Muscle of leg (tissue), 11 donors: Measurements from ENCODE around the gene ZC3H12A. TPM values are rescaled to one million over a fixed set of nuclear protein-coding genes. Genes with fewer than 3 reads are reported as not detected.

Source experiments
- DNase-seq: peaks from one replicate; pipeline ENCODE4 v3.0.0; 2013
- H3K27ac ChIP-seq: one replicate; pipeline ENCODE4 v1.5.1; 2013; ENCODE audit warnings: mild to moderate bottlenecking, low read length, control low read depth
- H3K27me3 ChIP-seq: one replicate; pipeline ENCODE4 v1.6.1; 2013; ENCODE audit warnings: low read length; ENCODE audit not compliant: control insufficient read depth, insufficient read depth
- H3K36me3 ChIP-seq: one replicate; pipeline ENCODE4 v1.6.1; 2013; ENCODE audit warnings: low read length; ENCODE audit not compliant: control insufficient read depth, insufficient read depth
- H3K4me1 ChIP-seq: one replicate; pipeline ENCODE4 v1.6.1; 2013; ENCODE audit warnings: low read length; ENCODE audit not compliant: control insufficient read depth, insufficient read depth
- H3K4me3 ChIP-seq: one replicate; pipeline ENCODE4 v1.5.1; 2013; ENCODE audit warnings: low read length, control low read depth
- H3K9me3 ChIP-seq: replicated peaks from 2 replicates; pipeline ENCODE4 v1.6.1; 2013; ENCODE audit warnings: low read depth, low read length; ENCODE audit not compliant: control insufficient read depth
- WGBS: methylation state at CpG from one replicate; pipeline ENCODE4 v1.1.5; 2013; ENCODE audit warnings: missing lambda C conversion rate; ENCODE audit not compliant: insufficient coverage; 5-methylcytosine and 5-hydroxymethylcytosine counted together
- polyA plus RNA-seq, 8 donors: library from polyadenylated mRNA; unstranded; fragments of 120-200 nt; gene quantifications; one replicate each; pipeline versions ENCODE4 v1.2.1 to v1.2.3, GENCODE V29; 2013; ENCODE audit warnings: inconsistent platforms in 1 of 8, low replicate concordance in 1 of 8; ENCODE audit not compliant: insufficient read length in 8 of 8, insufficient read depth in 1 of 8
- total RNA-seq: library from RNA; stranded (reverse); fragments of 120-200 nt; gene quantifications from one replicate; pipeline ENCODE4 v1.2.4, GENCODE V29; 2013

Gene ZC3H12A
- total and polyA plus RNA-seq, 9 donors = 0.59 to 2.1 (median 1.1) TPM

GRCh38 chr1:37471345-37472231 is 2.8 kb upstream of the ZC3H12A start:
- no peaks in the 10 kb centered on the region for H3K9me3 ChIP-seq
- no peak overlapping the region for H3K4me3 ChIP-seq
- peaks cover 42% of the 10 kb centered on the region for H3K4me1 ChIP-seq
- H3K27ac ChIP-seq = peak overlapping the region; percentile 9
- peak; percentile 65 for DNase-seq
- no peaks in the 10 kb centered on the region for H3K27me3 ChIP-seq
- peaks cover 8% of the 10 kb centered on the region for H3K36me3 ChIP-seq
- 17% methylated on average over 11 of the region's 13 CpGs for WGBS

GRCh38 chr1:37472281-37472680 is 2.1 kb upstream of the ZC3H12A start:
- no peak overlapping the region for H3K27ac ChIP-seq
- H3K4me3 ChIP-seq = no peak overlapping the region
- DNase-seq = no peak
- H3K9me3 ChIP-seq = no peaks in the 10 kb centered on the region
- peaks cover 49% of the 10 kb centered on the region for H3K4me1 ChIP-seq
- peaks cover 8% of the 10 kb centered on the region for H3K36me3 ChIP-seq
- 53% methylated on average over 4 of the region's 7 CpGs for WGBS
- no peaks in the 10 kb centered on the region for H3K27me3 ChIP-seq

DNA sequence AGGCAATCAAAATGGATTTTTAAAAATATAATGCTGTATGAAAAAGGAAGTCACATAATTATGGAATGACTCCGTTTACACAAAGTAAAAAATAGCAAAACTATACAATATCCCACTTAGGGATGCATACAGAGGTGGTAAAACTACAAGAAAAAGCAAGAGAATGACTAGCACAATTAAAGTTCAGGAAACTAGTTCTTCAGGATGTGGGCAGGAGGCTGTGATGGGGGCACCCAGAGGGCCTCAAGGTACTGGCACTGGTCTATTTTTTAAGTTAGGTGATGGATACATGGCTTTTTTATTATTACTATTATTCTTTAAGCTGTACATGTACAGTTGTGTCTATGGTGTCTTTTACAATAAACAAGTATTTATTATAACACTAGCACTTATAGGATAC is 1.4 kb upstream of the ZC3H12A start:
- no peak overlapping the region for H3K27ac ChIP-seq
- H3K4me1 ChIP-seq = peaks cover 55% of the 10 kb centered on the region
- H3K4me3 ChIP-seq = no peak overlapping the region

DNA sequence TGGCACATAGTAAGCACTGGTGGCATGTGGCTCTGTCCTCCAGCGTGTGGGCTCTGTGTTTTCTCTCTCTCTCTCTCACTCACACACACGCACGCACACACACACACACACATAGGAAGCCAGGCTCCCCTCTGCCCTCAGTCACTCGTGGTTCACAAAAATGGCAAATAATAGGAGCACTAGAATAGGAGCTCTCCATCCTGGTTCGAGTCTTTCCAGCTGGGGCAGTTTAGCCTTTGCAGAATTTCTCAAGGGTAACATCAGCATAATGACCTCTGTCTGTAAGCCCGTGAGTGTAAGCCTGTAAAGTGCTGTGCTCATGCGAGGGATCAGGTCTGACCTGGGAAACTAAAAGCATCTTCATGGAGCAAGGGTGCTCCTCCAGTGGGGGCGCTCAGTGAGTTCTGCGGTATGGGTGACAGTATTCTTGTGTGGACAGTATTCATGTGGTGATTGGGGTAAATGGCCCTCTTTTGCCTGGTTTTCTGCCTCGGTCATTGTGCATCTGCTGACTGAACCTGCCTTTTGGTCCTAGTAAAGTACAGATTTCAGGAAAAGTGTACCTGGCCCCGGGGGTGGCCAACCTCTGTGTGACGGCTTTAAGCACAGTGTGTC is 842 bp upstream of the ZC3H12A start:
- H3K36me3 ChIP-seq = peaks cover 21% of the 10 kb centered on the region
- H3K27me3 ChIP-seq = no peaks in the 10 kb centered on the region
- 35% methylated on average over 11 of the region's 12 CpGs for WGBS
- DNase-seq = no peak
- H3K4me3 ChIP-seq = peak overlapping the region; percentile 68
- peaks cover 56% of the 10 kb centered on the region for H3K4me1 ChIP-seq
- H3K9me3 ChIP-seq = no peaks in the 10 kb centered on the region
- H3K27ac ChIP-seq = no peak overlapping the region

More for the DNA sequence above, 1.4 kb upstream of the ZC3H12A start:
- WGBS = no CpG with 5 or more reads among the region's 1 CpG
- no peak for DNase-seq
- Histone ChIP-seq H3K27me3 (no peaks in the 10 kb centered on the region), H3K36me3 (peaks cover 15% of the 10 kb centered on the region), H3K9me3 (no peaks in the 10 kb centered on the region)

GRCh38 chr1:37474697-37475379 is 458 bp downstream of the ZC3H12A start:
- H3K9me3 ChIP-seq = no peaks in the 10 kb centered on the region
- peak; percentile 39 for DNase-seq
- H3K27ac ChIP-seq = no peak overlapping the region
- no peaks in the 10 kb centered on the region for H3K27me3 ChIP-seq
- peaks cover 63% of the 10 kb centered on the region for H3K4me1 ChIP-seq
- H3K36me3 ChIP-seq = peaks cover 21% of the 10 kb centered on the region
- 6% methylated on average over 22 of the region's 38 CpGs for WGBS
- H3K4me3 ChIP-seq = peak overlapping the region; percentile 68

DNA sequence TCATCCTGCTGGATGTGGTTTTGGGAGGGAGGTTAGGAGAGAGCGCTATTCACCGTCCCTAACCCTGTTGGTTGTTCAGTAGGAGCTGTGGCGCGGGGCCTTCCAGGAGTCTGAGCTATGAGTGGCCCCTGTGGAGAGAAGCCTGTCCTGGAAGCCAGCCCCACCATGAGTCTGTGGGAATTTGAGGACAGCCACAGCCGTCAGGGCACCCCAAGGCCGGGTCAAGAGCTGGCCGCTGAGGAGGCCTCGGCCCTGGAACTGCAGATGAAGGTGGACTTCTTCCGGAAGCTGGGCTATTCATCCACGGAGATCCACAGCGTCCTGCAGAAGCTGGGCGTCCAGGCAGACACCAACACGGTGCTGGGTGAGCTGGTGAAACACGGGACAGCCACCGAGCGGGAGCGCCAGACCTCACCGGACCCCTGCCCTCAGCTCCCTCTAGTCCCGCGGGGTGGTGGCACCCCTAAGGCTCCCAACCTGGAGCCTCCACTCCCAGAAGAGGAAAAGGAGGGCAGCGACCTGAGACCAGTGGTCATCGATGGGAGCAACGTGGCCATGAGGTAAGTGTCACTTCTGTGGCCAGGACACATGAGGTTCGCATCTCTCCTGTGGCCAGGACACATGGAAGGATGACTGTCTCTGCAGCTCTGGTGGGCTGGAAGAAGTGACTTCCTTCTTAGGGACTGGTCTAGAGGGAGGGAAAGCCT is 1.2 kb downstream of the ZC3H12A start:
- no peaks in the 10 kb centered on the region for H3K27me3 ChIP-seq
- peak overlapping the region; percentile 68 for H3K4me3 ChIP-seq
- H3K27ac ChIP-seq = no peak overlapping the region
- H3K9me3 ChIP-seq = no peaks in the 10 kb centered on the region
- DNase-seq = no peak
- 92% methylated on average over 20 of the region's 24 CpGs for WGBS
- H3K4me1 ChIP-seq = peaks cover 68% of the 10 kb centered on the region
- peaks cover 28% of the 10 kb centered on the region for H3K36me3 ChIP-seq

- peaks cover 68% of the 10 kb centered on the region for H3K4me1 ChIP-seq
- no peak for DNase-seq
- peaks cover 33% of the 10 kb centered on the region for H3K36me3 ChIP-seq
Observed at GRCh38 chr1:37476087-37476452, 1.7 kb downstream of the ZC3H12A start.

DNA sequence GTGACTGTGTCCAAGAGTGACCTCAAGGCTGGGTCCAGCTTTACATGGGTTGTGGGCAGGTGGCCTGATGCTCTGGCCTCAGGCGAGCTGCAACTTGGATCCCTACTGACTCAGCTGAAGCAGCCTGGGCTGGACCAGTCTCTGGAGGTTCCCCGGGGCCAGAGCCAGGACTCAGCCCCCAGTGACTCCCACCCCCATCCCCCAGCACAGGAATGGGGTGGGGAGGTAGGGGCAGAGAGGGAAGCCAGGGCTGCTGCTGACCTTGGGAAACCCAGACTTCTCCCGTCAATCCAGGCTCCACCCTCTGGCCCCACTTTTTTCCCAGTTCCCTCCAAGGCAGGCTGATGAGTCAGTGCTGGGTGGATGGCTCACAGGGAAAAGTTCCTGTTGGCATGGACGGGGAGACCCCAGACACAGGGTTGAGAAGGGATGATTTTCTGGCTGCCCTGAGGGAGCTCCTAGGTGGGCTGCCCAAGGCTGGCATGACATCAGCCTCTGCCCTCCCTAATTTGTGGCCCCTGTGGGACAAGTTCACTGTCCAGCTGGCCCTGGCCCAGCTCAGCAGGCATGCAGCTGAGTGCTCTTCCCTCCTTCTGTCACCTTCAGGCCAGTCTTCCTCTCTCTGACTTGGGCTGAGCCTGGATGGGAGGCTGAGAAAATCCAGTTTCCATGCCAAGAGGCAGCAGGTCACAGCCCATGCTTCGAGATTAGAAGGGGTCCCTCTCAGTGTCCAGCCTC is 2.2 kb downstream of the ZC3H12A start:
- Histone ChIP-seq H3K4me1 (peaks cover 63% of the 10 kb centered on the region), H3K36me3 (peaks cover 39% of the 10 kb centered on the region), H3K4me3 (peak overlapping the region; percentile 5), H3K9me3 (no peaks in the 10 kb centered on the region), H3K27ac (peak overlapping the region; percentile 72), H3K27me3 (no peaks in the 10 kb centered on the region)
- 14% methylated on average over 2 of the region's 5 CpGs for WGBS
- peak; percentile 43 for DNase-seq

More at GRCh38 chr1:37476087-37476452, 1.7 kb downstream of the ZC3H12A start:
- no peaks in the 10 kb centered on the region for H3K9me3 ChIP-seq
- no peak overlapping the region for H3K27ac ChIP-seq
- 73% methylated on average over 9 of the region's 9 CpGs for WGBS
- no peaks in the 10 kb centered on the region for H3K27me3 ChIP-seq
- H3K4me3 ChIP-seq = peak overlapping the region; percentile 5

DNA sequence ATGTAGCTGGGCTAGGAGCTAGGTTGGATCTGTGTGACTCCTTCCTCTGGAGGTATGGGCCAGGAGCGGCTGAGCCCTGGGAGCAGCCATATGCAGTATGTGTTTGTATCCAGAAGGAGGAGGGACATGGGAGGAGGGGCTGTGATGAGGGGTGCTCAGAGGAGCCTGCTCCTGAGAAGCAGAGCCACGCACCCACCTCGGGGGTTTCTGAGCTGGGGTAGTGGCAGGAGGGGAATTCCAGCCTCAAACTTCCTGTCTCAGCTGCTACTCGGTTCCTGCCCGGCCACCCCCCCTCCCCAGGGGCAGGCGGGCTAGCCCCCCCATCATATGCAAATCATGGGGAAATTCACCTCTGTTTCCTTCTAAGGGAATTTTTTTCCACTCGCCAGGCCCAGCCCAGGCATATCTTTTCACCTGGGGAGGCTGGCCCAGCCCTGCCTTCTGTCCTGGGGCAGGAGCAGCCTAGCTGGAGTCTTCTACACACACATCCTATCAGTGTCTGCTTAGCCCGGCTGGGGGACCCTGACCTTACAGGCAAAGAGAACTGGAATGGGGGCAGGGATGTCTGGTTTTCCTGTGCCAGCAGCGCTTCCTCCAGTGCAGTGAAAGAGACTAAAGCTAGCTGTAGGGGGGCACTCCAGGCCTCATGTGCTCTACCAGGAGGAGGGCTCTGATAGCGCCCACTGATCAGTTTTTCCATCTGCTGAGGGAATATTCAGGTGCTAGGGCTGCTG is 3.0 kb downstream of the ZC3H12A start:
- peak; percentile 39 for DNase-seq
- peaks cover 46% of the 10 kb centered on the region for H3K36me3 ChIP-seq
- H3K27me3 ChIP-seq = no peaks in the 10 kb centered on the region
- no peak overlapping the region for H3K4me3 ChIP-seq
- peak overlapping the region; percentile 72 for H3K27ac ChIP-seq
- WGBS = 28% methylated on average over 2 of the region's 10 CpGs
- no peaks in the 10 kb centered on the region for H3K9me3 ChIP-seq
- peaks cover 55% of the 10 kb centered on the region for H3K4me1 ChIP-seq
